ENCODE results near the gene METTL22. TPM values are rescaled to one million over a fixed set of nuclear protein-coding genes. Genes with fewer than 3 reads are reported as not detected.

METTL22 gene
- total RNA-seq, 1 experiment from 2014 or later: 39.8 TPM

- POLR2A ChIA-PET: no interaction called here
- BruUV-seq (replicated peaks): no TSS peak
Observed at GRCh38 chr16:8577678-8578304, 43.7 kb upstream of the METTL22 start.

GRCh38 chr16:8579559-8579958 lies 41.9 kb upstream of the METTL22 start:
- TF ChIP-seq CTCF (IDR thresholded peaks at IDR 0.05; ENCODE audit: insufficient read depth in 1 of 2, low read depth in 1 of 2, low read length in 1 of 2, severe bottlenecking in 1 of 2, unreplicated experiment in 1 of 2): no peak
- H3K4me3 ChIP-seq (ENCODE audit: low read depth, low read length): no peak overlapping the region
- H3K27me3 ChIP-seq (replicated peaks; ENCODE audit: control insufficient read depth, insufficient read depth, low read length): no peaks in the 10 kb centered on the region
- H3K27ac Mint-ChIP-seq (ENCODE audit: unreplicated experiment): no peak overlapping the region
- CTCF ChIA-PET: no interaction called here
- H3K36me3 ChIP-seq (ENCODE audit: control insufficient read depth, insufficient read depth, low read length): no peaks in the 10 kb centered on the region
- no peaks in the 10 kb centered on the region for H3K9me3 ChIP-seq
- no peaks in the 10 kb centered on the region for H3K36me3 Mint-ChIP-seq (ENCODE audit: insufficient read depth, unreplicated experiment)
- no peaks in the 10 kb centered on the region for H3K4me1 ChIP-seq
- H3K27me3 Mint-ChIP-seq (ENCODE audit: insufficient read depth, unreplicated experiment): no peaks in the 10 kb centered on the region
- no peak overlapping the region for H3K4me3 Mint-ChIP-seq (ENCODE audit: unreplicated experiment)
- H3K9me3 Mint-ChIP-seq (ENCODE audit: unreplicated experiment): no peaks in the 10 kb centered on the region
- H3K4me1 Mint-ChIP-seq (ENCODE audit: low read depth, unreplicated experiment): no peaks in the 10 kb centered on the region
- POLR2A ChIA-PET: no interaction called here
- DNase-seq: no peak
- intact Hi-C loops (cut with micrococcal nuclease; ENCODE audit: unreplicated experiment): no loop called here
- no TSS peak for BruUV-seq (replicated peaks)

More at GRCh38 chr16:8577678-8578304, 43.7 kb upstream of the METTL22 start:
- Mint-ChIP-seq H3K27me3 (ENCODE audit: insufficient read depth, unreplicated experiment) (no peaks in the 10 kb centered on the region), H3K4me1 (ENCODE audit: low read depth, unreplicated experiment) (no peaks in the 10 kb centered on the region), H3K27ac (ENCODE audit: unreplicated experiment) (no peak overlapping the region), H3K4me3 (ENCODE audit: unreplicated experiment) (no peak overlapping the region), H3K9me3 (ENCODE audit: unreplicated experiment) (no peaks in the 10 kb centered on the region), H3K36me3 (ENCODE audit: insufficient read depth, unreplicated experiment) (no peaks in the 10 kb centered on the region)
- H3K27me3 ChIP-seq (replicated peaks; ENCODE audit: control insufficient read depth, insufficient read depth, low read length): no peaks in the 10 kb centered on the region
- no peak overlapping the region for H3K4me3 ChIP-seq (ENCODE audit: low read depth, low read length)
- intact Hi-C loops (cut with micrococcal nuclease; ENCODE audit: unreplicated experiment): no loop called here
- H3K36me3 ChIP-seq (ENCODE audit: control insufficient read depth, insufficient read depth, low read length): no peaks in the 10 kb centered on the region
- no peaks in the 10 kb centered on the region for H3K9me3 ChIP-seq
- no peak for TF ChIP-seq CTCF (IDR thresholded peaks at IDR 0.05; ENCODE audit: insufficient read depth in 1 of 2, low read depth in 1 of 2, low read length in 1 of 2, severe bottlenecking in 1 of 2, unreplicated experiment in 1 of 2)
- no peak for DNase-seq
- CTCF ChIA-PET: no interaction called here
- no peaks in the 10 kb centered on the region for H3K4me1 ChIP-seq

GRCh38 chr16:8581831-8582580 lies 39.5 kb upstream of the METTL22 start:
- Mint-ChIP-seq H3K27me3 (ENCODE audit: insufficient read depth, unreplicated experiment) (no peaks in the 10 kb centered on the region), H3K36me3 (ENCODE audit: insufficient read depth, unreplicated experiment) (no peaks in the 10 kb centered on the region), H3K9me3 (ENCODE audit: unreplicated experiment) (no peaks in the 10 kb centered on the region), H3K4me3 (ENCODE audit: unreplicated experiment) (no peak overlapping the region), H3K27ac (ENCODE audit: unreplicated experiment) (no peak overlapping the region), H3K4me1 (ENCODE audit: low read depth, unreplicated experiment) (no peaks in the 10 kb centered on the region)
- H3K36me3 ChIP-seq (ENCODE audit: control insufficient read depth, insufficient read depth, low read length): no peaks in the 10 kb centered on the region
- ChIA-PET CTCF (interaction anchor here (0.6 kb wide), 1 partner anchor 9 kb away, joined by 3 read pairs; no protein-coding TSS in a partner anchor), POLR2A (no interaction called here)
- H3K4me3 ChIP-seq (ENCODE audit: low read depth, low read length): no peak overlapping the region
- BruUV-seq (replicated peaks): no TSS peak
- TF ChIP-seq CTCF (IDR thresholded peaks at IDR 0.05; ENCODE audit: insufficient read depth in 1 of 2, low read depth in 1 of 2, low read length in 1 of 2, severe bottlenecking in 1 of 2, unreplicated experiment in 1 of 2): no peak
- DNase-seq: no peak
- no peaks in the 10 kb centered on the region for H3K27me3 ChIP-seq (replicated peaks; ENCODE audit: control insufficient read depth, insufficient read depth, low read length)
- intact Hi-C loops (cut with micrococcal nuclease; ENCODE audit: unreplicated experiment): no loop called here
- no peaks in the 10 kb centered on the region for H3K9me3 ChIP-seq
- no peaks in the 10 kb centered on the region for H3K4me1 ChIP-seq

Measured in Caco-2 (cell line).